ENCODE measurements around the gene SLC22A5. TPM values are rescaled to one million over a fixed set of nuclear protein-coding genes. Genes with fewer than 3 reads are reported as not detected.

Gene SLC22A5
- total RNA-seq, 1 experiment from 2014 or later: 15.2 TPM

DNA sequence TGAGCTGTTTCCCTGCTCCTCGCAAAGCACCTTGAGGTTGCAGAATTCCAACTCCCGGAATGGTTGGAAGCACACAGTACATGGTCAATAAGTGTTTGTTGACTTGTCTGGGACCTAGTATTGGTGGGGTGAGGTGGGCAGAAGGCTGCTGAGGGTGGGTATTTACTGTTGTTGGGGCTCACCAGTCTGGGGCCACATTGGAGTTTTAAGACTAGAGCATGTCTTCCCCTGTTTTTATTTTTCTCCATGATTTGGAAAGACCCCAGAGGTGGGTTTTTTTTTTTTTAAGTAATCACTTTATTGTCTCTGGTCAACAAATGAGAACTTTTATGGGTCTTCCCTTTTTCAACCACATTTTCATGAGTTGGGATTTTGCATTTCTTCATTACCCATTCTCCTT lies 65.9 kb downstream of the SLC22A5 start:
- H2AFZ ChIP-seq: no peak overlapping the region
- H3K27ac ChIP-seq: no peak overlapping the region
- no peak for TF ChIP-seq EZH2 (IDR thresholded peaks at IDR 0.05; ENCODE audit: low read depth)
- TF ChIP-seq, protein P1, sequence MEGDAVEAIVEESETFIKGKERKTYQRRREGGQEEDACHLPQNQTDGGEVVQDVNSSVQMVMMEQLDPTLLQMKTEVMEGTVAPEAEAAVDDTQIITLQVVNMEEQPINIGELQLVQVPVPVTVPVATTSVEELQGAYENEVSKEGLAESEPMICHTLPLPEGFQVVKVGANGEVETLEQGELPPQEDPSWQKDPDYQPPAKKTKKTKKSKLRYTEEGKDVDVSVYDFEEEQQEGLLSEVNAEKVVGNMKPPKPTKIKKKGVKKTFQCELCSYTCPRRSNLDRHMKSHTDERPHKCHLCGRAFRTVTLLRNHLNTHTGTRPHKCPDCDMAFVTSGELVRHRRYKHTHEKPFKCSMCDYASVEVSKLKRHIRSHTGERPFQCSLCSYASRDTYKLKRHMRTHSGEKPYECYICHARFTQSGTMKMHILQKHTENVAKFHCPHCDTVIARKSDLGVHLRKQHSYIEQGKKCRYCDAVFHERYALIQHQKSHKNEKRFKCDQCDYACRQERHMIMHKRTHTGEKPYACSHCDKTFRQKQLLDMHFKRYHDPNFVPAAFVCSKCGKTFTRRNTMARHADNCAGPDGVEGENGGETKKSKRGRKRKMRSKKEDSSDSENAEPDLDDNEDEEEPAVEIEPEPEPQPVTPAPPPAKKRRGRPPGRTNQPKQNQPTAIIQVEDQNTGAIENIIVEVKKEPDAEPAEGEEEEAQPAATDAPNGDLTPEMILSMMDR (conservative IDR thresholded peaks at IDR 0.05): no peak
- intact Hi-C loops (cut with micrococcal nuclease; ENCODE audit: unreplicated experiment): no loop called here
- BruUV-seq (replicated peaks): no TSS peak
- H4K20me1 ChIP-seq (ENCODE audit: insufficient read depth): no peaks in the 10 kb centered on the region; the same call in 1 of the 2 replicates
- no peaks in the 10 kb centered on the region for H3K27me3 ChIP-seq (ENCODE audit: insufficient read depth, low read depth)
- CTCF ChIA-PET: no interaction called here
- H3K9me3 ChIP-seq (ENCODE audit: insufficient read depth, low read depth): no peaks in the 10 kb centered on the region
- no peak overlapping the region for H3K4me2 ChIP-seq
- no peaks in the 10 kb centered on the region for H3K36me3 ChIP-seq (ENCODE audit: low read depth)
- no peaks in the 10 kb centered on the region for H3K9me2 ChIP-seq (ENCODE audit: insufficient read depth)
- no peak for DNase-seq
- H3K79me2 ChIP-seq (ENCODE audit: low read depth): no peaks in the 10 kb centered on the region
- POLR2A ChIA-PET (ENCODE audit: unreplicated experiment): interaction anchor here (0.6 kb wide), 1 partner anchor 387 kb away, joined by 3 read pairs; no protein-coding TSS in a partner anchor
- no peaks in the 10 kb centered on the region; the same call in 1 of the 2 replicates for H3K4me1 ChIP-seq (replicated peaks; ENCODE audit: insufficient read depth)
- no peaks in the 10 kb centered on the region for H3F3A ChIP-seq (ENCODE audit: insufficient read depth, low read depth)
- H3K4me3 ChIP-seq: no peak overlapping the region

DNA sequence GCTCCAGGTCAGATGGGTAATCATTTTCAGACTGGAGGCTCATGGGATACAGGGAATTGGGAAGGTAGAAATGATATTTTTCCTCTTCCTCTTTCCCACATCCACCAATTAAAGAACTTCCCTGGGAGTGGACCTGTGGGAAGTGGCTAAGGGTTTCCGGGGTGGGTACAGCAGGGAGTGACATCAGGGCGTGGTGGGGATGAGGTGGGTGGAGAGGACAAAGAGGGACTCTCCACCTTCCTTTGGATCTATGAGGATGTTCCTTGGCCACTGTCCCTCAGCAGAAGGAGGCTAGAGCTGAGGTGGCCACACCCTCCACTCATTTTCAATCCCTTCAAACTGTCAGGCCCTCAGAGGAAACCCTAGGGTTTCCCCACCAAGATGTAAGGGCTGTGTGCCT lies 66.4 kb downstream of the SLC22A5 start:
- Histone ChIP-seq H3K4me1 (replicated peaks; ENCODE audit: insufficient read depth) (no peaks in the 10 kb centered on the region; the same call in 1 of the 2 replicates), H3K9me2 (ENCODE audit: insufficient read depth) (no peaks in the 10 kb centered on the region), H3K27ac (no peak overlapping the region), H3K4me2 (no peak overlapping the region), H3K4me3 (no peak overlapping the region), H3K36me3 (ENCODE audit: low read depth) (no peaks in the 10 kb centered on the region), H3F3A (ENCODE audit: insufficient read depth, low read depth) (no peaks in the 10 kb centered on the region), H3K79me2 (ENCODE audit: low read depth) (no peaks in the 10 kb centered on the region), H3K9me3 (ENCODE audit: insufficient read depth, low read depth) (no peaks in the 10 kb centered on the region), H4K20me1 (ENCODE audit: insufficient read depth) (no peaks in the 10 kb centered on the region; the same call in 1 of the 2 replicates), H3K27me3 (ENCODE audit: insufficient read depth, low read depth) (no peaks in the 10 kb centered on the region), H2AFZ (no peak overlapping the region)
- TF ChIP-seq, protein P1 (conservative IDR thresholded peaks at IDR 0.05): no peak
- TF ChIP-seq EZH2 (IDR thresholded peaks at IDR 0.05; ENCODE audit: low read depth): no peak
- ChIA-PET POLR2A (ENCODE audit: unreplicated experiment) (no interaction called here), CTCF (no interaction called here)
- intact Hi-C loops (cut with micrococcal nuclease; ENCODE audit: unreplicated experiment): no loop called here
- no TSS peak for BruUV-seq (replicated peaks)
- no peak for DNase-seq

DNA sequence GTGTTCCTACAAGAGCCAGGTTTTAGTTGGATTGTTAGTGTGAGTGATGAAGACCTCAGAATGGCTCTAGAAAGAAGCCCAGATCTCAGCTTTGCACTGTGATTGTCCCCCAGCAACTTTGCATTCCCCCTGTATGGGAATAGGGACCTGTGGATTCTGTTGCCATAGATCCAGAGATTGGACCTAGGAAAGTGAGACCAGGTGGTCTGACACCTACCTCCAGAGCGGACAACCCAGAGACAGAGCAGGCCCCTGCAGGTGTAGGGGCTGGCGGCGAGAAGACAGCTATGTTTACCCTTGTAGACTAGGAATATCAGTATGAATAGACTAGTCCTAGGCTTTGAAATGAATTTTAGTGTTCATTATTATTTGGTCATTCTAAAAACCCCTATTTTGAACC lies 67.4 kb downstream of the SLC22A5 start:
- Histone ChIP-seq H3K27me3 (ENCODE audit: insufficient read depth, low read depth) (no peaks in the 10 kb centered on the region), H3K4me3 (no peak overlapping the region), H3F3A (ENCODE audit: insufficient read depth, low read depth) (no peaks in the 10 kb centered on the region), H3K79me2 (ENCODE audit: low read depth) (no peaks in the 10 kb centered on the region), H3K27ac (no peak overlapping the region), H3K4me1 (replicated peaks; ENCODE audit: insufficient read depth) (no peaks in the 10 kb centered on the region; the same call in 1 of the 2 replicates), H4K20me1 (ENCODE audit: insufficient read depth) (no peaks in the 10 kb centered on the region; the same call in 1 of the 2 replicates), H3K9me3 (ENCODE audit: insufficient read depth, low read depth) (no peaks in the 10 kb centered on the region), H2AFZ (no peak overlapping the region), H3K9me2 (ENCODE audit: insufficient read depth) (no peaks in the 10 kb centered on the region), H3K4me2 (no peak overlapping the region), H3K36me3 (ENCODE audit: low read depth) (no peaks in the 10 kb centered on the region)
- DNase-seq: no peak
- ChIA-PET CTCF (no interaction called here), POLR2A (ENCODE audit: unreplicated experiment) (no interaction called here)
- BruUV-seq (replicated peaks): no TSS peak
- intact Hi-C loops (cut with micrococcal nuclease; ENCODE audit: unreplicated experiment): no loop called here
- no peak for TF ChIP-seq EZH2 (IDR thresholded peaks at IDR 0.05; ENCODE audit: low read depth)
- TF ChIP-seq, protein P1 (conservative IDR thresholded peaks at IDR 0.05): no peak
